CMK (cell line): ENCODE results near the gene PRKCE.

ENCODE experiments used
- DNase-seq: peaks from one replicate; pipeline ENCODE4 v3.0.0-alpha.2; 2010; ENCODE audit warnings: low read depth

PRKCE gene

DNA sequence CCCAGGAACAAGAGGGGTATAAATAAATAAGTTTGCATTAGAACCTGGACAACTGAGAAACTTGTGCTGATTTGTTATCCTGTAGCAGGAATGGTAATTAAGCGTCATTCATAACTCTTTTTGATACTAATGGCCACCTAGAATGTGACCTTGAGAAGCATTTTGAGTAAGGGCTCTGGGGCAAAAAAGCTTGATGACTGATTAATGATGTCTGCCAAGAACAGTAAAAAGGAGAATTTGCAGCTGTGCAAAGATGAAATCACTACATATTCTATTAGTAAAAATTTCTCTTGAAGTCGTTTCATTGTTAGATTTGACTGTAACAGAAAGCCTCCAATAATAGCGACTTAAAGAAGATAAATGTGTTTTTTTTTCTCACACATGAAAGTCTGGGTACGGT, 157.7 kb downstream of the PRKCE start:
- DNase-seq: no peak

DNA sequence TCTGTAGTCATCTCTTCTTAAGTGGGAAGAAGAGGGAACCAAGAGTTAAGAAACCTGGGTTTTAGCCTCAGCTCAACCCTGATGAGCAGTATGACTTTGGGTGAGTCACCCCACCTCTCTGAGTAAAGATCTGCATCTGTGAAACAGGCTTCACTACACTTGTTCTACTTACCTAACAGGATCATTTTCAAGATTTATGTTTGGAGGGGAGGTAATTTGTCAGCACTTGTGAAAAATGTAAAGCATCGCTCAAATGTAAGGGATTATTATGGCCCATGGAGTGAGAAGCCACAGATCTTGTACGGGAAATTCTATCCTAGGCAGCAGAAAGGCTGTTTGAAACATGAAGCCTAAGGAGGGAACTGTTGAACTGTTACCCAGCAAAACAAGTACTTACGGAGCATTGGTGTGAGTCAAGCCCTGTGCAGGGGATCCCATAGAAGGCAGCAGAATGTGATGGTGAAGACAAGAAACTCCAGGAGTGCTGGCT, 160.6 kb downstream of the PRKCE start:
- no peak for DNase-seq

DNA sequence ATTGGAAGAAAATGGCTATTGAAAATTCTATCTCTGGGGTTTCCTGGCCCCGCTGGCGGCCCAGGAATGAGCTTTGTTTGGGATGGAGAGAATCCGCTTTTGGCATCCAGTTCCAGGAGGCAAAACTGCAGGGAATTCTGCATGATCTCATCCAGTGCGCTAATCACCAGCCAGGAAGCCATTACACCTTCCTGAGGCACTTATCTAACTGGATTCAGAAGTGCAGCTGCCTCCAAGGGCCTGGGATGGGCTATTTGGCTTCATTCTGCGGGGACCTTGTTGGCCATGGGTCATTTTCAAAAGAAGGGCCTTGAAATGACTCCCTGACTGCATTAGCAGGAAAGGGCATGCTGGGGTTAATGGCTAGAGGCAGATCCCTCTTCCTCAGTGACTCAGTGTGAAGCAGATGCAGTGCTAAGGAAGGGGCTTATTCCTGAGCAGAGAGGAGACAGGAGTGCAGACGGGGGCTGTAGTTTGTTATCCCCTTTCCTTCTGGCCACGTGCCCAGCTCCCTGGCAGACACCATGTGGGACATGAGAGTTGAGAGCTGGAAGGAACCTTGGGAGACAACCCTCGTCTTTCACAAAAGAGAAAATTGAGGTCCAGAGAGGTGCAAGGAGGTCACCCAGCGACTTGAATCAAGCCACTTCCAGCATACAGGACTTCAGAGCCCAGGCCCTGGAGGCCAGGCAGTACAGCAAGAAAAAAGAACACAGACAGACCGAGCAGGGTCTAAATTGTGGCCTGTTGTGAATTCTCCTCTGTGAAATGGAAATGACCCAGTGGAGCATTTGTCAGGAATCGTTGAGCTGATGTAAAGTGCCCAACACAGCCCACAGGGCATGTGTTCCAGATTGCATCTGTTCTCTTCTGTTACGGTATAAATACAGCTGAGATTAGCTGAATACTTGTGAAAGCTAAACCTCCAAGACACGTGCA, 161.8 kb downstream of the PRKCE start:
- no peak for DNase-seq

DNA sequence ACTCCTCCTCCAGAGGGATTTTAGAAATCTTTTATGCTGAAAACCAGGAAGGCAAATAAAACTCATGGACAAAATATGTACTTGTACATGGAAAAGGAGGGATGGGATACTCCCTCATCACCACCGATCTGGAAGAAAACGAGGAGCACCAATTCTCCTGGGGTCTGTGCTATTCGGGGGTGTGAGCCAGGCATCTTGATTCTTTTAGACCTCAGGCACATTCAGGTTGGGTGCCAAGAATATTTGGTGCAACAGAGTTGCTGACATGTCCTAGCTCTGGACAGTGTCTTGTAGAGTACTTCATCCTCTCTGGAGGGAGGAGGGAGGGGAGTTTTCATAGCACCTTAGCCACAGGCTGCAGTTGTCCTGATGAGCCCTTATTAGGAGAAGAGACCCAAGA, 163.0 kb downstream of the PRKCE start:
- DNase-seq: no peak

DNA sequence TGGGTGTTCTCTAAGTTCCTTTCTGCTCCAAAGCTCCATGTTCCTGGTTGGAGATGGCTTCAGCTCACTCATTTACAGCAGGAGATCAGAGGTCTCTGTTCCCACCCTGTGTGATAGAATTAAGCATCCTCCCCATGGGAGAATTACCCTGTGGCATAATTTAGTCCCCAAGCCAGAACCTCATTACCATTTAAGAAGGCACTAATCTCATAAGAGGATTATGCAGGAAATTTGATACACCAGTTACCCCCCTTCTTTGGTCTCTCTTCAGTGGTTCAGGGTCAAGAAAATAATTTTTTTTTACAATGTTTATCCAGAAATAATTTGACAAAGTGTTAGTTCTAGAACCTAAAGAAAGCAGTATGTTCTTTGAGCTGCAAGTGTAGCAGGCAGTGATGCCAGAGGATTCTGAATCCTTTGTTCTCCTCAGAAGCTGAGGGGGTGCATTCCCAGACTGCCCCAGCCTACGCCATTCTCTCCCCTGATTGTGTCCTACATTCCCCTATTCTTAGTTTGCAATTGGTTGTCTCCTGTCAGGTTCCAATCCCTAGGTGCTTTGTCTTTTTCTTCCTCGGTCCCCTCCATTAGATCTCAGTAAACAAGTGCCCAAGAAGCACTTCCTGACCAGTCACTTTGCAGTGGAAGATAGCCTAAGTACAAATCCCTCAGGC, 163.6 kb downstream of the PRKCE start:
- DNase-seq: no peak

DNA sequence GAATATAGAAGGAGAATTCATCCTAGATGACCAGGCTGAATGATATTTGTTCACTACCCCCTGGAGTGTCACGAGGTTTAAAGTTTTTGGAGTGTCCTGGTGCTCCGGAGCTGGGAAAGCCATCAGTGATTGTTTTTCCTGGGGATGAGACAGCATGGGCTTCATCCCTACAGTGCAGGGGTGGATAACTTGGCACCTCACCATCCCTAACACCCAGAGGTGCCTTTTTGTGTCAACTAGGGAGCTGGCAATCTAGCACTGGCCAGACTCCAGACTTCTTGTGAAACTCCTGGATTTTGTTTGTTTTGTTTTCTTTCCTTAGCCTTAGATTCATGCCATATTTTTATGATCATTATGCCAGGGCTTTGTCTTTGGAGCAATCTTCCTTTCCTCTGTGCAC, 164.8 kb downstream of the PRKCE start:
- no peak for DNase-seq

DNA sequence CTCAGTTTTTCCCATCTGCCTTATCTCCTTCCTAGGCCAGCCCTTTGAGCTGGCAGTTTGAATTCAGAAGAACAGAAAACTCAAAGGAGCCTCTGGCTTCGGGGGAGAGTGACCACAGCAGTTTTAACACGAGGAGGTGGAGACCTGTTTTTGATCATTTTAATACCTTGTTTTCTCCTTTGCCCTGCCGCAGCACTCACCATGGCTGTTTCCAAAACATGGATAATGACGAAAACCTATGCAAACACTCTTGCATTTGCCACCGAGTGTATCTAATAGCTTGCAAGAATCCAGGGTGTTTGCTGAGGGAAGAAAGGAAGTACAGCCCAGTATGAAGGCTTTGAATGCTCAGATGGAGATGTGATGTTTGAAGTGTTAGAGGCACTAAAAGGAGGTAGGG, 167.1 kb downstream of the PRKCE start:
- no peak for DNase-seq

DNA sequence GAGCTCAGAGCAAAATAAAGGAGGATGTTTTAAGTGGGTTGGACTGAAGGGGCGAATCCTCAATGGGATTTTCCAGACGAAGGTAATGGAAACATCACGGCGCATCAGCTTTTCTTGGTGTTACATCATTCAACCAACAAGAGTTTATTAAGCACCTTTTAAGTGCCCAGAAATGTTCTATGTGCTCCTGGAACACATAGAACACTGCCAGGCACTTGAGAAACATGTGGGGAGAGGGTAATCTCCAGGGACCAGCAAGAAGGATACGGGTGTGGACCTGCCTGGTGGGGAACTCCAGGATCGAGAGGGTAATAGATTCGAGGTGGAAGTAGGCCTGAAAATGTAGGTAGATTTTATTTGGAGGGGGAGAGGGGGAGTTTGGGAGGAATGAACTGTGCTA, 168.6 kb downstream of the PRKCE start:
- no peak for DNase-seq

DNA sequence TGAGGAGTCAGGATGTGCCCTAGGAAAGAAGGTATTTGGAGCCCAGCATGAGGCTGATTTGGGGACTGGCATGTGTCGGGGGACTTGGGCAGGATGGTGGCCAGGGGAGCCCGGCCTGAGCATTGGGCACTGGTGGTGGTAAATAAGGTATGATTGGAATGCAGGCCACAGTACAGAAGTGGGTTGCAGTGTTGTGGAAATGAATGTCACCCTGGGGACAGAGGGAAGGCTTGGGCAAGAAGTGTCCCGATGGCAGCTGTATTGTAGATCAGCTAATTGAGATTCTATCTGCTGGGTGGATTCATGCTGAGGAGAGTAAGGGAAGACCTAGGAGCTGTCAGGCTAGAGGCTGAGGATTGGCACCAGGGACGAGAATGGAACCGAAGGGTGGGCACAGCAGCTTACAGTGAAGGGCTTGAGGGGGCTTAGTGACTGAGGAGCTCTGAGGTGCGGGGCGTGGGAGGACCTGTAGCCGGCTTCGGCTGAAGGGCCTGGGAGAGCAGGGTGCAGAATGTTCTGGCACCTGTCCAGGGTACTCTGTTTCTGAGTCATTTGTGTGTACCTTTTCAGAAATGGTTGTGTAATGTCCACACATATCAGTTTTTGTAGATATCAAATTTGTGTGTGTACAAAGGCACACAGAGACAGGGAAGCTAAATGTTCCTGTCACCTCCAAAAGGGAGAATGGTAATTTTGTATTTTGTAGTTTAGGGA, 170.2 kb downstream of the PRKCE start:
- no peak for DNase-seq

DNA sequence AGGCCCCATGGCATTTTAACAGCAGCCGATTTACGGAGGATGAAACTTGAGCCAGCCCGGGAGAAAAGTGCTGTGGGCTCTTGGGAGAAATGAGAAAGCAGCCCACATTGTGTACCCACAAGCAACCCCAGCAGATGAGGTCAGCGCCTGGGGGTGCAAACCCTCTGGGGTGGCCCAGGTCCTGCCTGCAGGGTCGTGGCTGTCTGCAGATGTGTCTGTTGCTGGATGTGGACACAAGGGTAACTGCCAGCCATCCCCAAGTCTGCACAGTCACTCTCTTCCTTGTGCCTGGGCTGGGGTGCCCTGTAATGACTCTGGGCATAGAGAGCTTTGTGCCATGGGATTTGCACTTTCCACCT, 170.8 kb downstream of the PRKCE start:
- DNase-seq: no peak

DNA sequence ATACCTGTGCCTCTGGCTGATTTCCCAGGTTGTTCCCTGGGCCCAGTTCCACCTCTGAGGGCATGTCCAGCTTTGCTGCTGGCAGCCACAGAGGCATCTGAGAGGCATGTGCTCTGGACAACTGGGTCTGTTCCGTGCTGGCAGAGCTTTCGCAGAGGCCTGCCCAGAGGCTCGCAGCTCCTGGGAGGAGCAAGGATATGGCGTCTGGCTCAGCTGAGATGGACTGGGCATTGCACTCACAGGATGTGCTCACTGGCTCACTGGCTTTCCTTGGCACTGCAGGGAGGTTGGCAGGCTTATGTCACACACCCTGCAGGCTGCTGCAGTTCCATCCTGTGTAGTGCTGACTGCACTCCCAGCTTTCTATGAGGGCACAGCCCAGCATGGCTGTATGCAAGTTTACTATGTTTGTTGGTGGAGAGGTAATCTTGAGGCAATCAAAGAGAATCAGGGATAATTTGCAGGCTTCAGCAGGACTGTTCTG, 172.3 kb downstream of the PRKCE start:
- no peak for DNase-seq

DNA sequence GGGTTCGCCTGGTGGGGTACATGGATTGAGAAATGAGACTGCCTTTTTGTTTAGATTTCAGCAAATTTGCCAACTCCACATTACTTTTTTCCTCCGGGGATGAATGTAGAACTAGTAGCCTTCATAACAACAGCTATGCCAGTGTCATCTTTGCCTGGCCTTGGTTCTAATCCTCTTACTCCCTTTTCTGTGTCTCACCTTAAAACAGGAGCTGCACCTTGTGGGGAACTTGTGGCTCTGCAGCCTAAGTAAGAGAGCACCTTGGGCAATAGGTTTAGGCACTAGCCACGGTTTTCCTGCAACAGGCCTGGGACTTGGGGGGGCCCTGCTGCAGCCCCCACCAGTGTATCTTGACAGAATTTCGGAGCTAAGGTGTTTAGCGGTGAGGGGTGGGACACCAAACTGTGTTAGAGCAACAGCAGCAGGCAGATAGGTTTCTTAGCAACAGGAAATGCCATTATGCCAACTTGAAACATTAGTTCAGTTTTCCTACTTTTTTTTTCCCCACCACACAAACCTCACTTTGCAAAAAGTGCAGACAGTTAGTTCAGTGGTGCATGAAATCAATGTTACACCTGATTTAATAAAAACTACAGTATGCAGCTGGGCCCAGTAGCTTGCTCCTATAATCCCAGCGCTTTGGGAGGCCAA, 173.7 kb downstream of the PRKCE start:
- no peak for DNase-seq

DNA sequence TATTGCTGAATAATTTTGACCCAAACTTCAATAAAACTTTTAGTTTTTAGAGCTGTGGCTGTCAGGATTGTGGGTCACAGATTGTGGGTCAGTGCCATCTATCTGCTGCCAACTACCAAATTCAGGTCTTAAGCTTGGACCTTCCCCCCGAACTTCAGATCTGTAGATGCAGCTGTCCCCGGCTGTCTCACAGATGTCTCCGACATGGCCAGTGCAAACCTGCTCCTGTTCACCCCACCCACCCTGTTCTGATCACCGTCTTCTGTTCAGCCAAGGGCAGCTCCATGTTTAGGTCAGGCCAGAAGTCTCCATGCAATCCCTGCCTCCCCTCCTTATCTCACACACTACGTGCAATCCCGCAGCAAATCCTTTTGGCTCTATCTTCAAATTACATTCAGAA, 175.0 kb downstream of the PRKCE start:
- DNase-seq: no peak

DNA sequence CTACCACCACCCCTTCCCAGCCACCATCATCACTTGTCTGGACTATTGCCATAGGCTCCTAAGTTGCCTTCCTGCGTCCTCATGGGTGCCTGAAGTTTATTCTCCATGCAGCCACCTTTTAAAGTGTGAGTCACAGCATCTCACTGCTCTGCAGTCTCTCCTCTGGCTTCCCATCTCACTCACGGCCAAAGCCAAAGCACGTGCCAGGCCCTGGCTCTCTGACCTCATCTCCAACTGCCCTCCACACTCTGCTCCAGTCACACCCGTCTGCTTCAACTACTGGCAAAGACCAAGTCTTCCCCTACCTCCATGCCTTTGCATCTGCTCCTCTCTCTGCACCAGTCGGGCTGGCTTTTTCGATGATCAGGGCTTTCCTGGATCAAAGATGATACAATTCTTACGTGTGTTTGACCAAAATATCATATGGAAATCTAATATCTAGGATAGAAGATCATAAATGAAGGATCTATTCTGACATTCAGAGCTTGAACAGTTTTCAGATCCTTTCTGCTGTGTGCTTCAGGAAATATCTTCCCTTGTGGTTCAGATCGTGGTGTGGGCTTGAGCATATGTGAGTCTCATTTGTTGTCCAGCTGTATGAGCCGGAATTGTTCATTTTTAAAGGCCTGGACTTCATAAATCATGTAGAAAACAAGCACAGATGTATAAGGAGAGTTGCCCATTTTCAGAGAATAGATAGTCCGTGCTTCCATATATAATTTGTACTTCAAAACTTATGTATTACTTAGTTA, 175.6 kb downstream of the PRKCE start:
- DNase-seq: no peak

DNA sequence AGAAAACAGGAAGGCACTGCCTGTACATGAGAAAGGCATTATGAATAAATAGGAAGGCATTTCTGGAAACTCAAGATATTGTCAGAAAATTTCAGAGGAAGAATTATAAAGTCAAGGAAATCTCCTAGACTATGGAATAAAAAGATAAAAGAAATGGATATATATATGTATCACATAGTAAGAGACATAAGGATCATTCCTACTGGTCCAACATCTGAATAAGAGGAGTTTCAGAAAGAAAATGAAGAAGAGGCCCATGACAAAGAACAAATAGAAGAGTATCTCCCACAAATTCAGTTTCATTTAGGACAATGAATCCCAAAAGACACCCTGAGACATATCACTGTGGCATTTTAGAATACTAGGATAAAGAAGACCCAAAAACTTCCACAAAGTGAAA, 178.8 kb downstream of the PRKCE start:
- no peak for DNase-seq

DNA sequence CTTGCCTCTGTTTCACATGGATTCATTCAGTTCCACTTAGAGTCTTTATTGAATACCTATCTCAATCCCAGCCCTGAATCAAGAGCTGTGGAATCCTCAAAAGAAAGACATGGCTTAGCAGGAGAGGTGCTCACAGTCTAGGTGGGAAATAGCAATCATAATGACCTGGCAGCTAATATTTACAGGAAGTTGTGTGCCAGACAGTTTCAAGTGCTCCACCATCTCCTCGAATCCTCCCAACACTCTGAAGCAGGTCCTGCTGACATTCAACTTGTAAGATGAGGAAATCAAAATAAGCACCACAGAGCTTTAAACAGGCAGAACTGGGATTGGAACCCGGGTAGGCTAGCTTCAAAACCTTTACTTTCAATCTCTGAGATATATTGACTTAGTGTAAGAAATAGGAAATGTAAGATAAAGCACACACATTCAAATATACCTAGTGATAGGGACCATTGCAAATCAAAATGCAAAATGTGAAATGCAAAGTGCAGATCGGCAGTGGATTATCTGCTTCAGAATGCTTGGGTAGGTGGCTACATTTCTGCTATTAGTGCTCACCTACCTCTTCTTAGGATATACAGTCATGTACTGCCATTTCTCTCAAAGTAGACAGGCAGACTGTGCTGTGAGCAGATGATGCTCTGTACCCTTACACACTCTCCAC, 182.0 kb downstream of the PRKCE start:
- DNase-seq: no peak

DNA sequence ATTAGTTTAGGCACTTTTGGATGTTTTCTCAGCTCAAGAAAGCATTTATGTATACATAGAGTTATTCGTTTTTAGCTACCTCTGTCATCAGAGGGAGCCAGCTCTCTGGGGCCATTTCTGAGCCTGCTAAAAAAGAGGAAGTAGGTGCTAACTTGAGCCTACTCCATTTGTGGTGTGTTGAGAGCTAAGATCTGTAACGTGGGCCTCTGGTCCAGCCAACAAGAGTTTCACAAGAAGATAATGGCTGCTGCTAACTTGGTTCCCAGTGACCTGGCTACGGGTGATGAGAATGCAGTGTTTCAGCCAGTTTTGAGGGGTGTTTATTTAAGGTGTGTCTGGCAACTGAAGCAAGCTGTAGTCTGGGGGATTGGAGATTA, 182.5 kb downstream of the PRKCE start:
- peak; percentile 3 for DNase-seq

DNA sequence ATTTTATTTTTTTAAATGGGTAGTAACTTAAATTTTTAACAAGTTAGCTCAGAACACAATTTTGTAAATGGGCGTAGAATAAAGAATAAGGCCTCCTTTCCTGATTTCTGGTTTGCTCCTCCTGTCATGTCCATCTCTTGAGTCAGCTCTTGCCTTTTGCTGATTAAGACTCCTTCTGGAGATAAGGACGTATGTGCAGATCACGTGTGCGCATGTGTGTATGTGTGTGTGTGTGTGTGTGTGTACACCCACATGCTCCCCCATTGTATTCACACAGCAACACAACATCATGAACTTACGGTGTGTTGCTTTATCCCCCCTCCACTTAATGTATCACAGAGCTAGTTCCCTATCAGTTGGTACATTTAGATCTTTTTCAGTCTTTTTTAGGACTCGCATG, 182.9 kb downstream of the PRKCE start:
- DNase-seq: no peak

DNA sequence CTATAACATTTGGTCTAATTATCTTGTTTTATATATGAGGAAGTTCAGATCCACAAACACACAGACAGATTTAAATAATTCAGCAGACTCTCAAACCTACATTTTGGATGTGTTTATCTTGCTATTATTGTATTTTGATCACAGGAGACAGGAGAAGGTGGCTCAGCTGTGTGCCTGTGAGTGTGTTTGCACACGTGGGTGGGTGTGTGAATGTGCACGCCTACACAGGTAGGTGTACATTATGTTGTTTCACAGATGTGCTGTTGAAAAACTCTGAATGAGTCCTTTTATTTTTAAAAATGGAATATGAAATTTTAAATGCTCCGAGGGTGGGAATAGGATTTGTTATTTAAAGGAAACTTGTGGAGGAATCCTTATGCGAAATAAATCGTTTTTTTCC, 183.4 kb downstream of the PRKCE start:
- DNase-seq: no peak

DNA sequence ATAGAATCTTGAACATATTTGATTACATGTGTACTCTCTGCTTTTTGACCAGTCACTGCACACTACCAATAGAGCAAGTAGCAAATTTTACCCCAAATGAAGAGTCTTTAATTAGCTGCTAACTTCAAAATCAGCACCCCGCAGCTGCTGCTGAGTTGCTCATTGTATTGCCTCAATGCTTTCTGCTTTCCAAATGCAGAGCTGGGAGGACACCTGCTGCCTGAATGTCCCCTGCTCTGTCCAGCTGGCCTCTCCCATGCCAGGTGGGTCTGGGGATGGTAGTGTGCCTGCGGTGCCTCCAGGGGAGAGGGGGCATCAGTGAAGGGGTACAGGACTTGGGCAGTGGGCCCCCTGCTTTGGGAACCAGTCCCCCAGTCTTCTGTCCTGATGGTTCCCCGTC, 184.8 kb downstream of the PRKCE start:
- no peak for DNase-seq

DNA sequence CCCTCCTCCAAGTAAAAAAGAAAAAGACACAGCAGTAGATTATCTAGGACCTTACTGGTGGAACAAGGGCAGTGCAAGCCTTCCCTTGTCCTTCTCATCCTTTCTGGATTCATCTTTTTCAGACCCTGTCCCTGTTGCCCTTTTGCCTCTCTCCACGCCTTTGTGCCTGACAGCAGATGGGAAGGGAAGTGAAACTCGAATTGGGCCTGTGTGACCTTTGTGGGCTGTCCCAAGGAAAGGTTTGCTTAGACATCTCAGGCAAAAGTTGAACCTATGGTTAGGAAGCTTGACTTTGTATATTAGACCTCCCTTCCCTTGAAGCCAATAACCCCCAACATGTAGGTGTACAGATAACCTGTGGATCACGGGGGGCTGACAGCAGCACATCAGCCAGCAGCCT, 185.3 kb downstream of the PRKCE start:
- no peak for DNase-seq
